SK-N-DZ (cell line): ENCODE results near the gene MPP3.
"Not testable (repeated sequence)": the region's sequence is repeated elsewhere in the genome, so short reads cannot be mapped to it uniquely, and the experiment has no call there.

Experiments
- DNase-seq: peaks from one replicate; pipeline ENCODE4 v3.0.0-alpha.2; 2015; ENCODE audit warnings: low spot score

The MPP3 gene

DNA sequence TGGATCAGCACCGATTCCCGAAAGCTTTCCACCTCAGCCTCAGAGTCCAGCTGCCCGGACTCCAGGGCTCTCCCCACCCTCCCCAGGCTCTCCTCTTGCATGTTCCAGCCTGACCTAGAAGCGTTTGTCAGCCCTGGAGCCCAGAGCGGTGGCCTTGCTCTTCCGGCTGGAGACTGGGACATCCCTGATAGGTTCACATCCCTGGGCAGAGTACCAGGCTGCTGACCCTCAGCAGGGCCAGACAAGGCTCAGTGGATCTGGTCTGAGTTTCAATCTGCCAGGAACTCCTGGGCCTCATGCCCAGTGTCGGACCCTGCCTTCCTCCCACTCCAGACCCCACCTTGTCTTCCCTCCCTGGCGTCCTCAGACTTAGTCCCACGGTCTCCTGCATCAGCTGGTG lies 29.0 kb upstream of the MPP3 start:
- DNase-seq = no peak

DNA sequence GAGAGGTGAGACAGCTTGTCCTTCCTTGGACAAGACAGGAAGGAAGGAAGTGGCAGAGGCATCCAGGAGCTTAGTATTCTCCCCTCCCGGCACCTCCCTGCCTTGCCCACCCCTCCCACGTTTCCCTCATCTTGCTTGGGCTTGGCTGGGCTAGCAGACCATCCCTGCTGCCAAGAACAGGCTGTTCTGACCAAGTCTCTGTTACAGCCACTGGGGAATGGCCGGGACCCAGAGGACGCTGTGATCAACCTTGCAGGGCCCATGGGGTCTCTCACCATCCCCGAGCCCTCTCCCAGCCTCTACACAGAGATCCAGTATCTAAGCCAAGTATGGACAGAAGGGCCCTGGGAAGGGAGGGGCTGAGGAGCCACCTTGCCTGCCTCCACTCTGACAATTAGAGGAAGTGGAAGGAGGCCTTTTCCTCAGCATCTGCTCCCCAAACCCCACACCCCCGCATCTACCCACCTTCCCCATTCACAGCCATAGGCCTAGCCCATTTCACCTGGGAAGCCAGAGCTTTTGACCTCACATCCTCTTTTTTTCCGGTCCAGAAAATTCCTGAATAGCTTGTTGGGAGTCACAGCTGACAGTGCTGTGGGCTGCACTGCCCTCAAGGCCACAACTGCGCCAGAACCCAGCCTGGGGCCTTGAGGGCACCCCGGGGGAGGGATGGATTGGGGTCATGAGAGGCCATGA lies 28.1 kb upstream of the MPP3 start:
- no peak for DNase-seq

DNA sequence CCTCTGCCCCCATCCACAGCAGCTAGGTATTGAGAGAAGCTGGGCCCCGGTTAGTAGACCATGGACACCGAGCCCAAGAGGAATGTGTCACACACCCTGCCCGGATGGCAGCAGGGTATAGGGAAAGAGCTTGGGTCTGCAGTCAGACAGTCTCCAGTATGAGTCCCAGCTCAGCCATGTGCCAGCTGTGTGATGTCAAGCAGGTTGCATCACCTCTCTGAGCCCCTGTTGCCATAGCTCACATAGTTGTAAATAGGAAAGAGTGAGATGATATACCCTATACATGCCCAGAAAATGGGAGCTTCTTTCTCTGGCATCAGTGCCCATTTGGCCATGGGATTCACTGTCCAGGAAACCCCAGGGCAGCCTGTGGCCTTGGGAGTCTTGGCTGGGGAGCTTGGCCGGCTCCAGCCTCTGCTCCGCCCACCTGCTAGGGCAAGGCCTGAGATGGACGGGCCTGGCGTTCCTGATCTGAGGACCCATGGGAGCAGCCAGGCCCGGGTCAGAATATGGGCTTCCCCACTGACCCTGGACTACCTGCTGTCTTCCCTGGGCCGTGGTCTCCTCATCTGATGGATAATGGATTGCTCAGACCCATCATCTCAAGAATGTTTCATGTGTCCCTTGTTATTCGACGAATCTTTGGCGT lies 27.3 kb upstream of the MPP3 start:
- DNase-seq = no peak

DNA sequence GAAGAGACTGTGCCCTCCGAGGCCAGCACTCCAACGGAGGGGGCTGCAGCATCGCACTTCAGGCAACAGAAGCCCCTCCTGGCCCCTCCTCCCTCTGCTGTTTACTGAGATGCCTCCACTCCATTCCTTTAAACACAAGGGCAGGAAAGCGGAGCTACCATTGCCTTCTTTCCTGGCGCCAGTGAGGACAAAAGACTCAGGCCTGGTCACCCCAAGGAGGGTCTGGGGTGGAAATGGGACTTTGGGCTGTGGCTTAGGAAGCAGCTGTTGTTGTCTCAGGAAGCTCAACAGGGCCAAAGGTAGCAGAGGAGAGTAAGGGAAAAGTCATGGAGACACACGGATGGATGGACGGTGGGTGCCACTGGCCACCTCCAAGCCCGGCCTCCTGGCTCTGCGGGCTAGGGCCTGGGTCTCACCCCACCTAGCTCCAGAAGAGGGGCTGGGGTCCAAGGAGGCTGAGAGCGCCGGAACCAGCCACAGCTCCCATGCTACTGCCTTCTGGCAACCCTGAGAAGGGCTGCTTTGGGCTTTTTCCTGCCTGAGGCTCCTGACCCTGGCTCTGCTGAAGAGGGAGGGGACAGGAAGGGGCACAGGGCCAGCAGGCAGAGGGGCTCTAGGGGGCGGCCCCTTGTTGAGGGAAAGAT lies 25.1 kb upstream of the MPP3 start:
- no peak for DNase-seq

DNA sequence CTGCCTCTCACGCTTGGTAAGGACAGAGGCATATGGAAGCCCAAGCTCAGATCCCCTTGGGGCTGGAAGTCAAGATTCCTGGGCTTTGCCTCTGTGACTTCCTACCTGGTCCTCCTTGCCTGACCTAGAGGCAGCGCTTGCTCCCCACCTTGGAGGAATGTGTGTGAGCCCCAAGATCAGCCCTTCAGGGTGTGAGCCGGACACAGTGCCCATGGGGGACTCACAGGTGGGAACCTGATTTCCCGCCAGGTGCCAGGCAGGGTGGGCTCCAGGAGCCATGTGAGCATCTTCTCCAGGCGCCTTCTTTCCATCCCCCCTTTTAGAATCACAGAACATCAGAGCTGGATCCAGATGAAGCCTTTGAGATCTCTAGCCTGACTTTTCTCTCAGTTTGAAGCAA lies 24.2 kb upstream of the MPP3 start:
- DNase-seq = no peak

DNA sequence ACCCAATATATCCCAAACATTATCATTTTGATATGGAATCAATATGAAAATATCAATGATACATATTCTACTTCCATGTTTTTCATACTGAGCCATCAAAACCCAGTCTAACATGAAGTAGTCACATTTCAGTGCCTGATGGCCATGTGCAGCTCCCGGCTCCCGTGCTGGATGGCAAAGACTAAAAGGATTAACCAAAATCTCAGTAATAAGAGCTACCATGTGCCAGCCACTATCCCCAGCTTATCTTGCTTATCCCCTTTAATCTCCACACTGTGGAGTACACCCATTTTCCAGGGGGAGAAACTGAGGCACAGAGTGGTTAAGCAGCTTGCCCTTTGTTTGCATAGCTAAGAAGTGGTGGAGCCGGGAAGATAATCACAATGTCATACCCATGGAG lies 23.2 kb upstream of the MPP3 start:
- DNase-seq = no peak

DNA sequence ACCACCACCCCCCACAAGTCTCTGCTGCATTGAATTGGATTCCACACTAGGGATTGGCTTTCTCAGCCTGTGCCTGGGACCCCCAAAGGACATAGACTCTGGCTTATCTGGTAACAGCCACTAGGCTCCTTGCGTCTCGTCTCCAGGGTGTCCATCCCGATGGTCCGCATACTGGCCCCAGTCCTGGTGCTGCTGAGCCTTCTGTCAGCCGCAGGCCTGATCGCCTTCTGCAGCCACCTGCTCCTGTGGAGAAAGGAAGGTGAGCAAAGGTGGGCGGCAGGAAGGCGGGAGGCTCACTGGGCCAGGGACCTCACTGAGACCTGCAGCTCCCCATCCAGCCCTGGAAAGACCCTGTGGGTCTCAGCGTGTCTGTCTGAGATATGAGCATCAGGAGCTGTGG lies 22.1 kb upstream of the MPP3 start:
- no peak for DNase-seq

DNA sequence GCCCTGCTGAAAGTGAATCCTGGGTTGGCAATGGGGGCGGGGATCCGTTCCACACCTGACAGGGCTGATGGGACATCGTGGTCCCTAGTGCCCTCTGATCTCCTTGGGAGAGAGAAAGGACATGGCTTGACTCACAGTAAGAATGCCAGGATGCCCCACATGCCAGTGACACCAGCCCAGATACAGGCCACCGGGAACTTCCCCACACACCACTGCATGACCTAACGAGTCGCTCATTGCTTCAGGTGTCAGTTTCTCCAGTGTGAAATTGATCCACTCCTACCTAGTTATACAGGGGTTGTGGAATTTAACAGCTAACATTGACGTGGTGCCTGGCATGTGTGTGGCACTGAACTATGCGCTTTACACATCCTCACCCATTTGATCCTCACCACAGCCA lies 21.6 kb upstream of the MPP3 start:
- DNase-seq = no peak

DNA sequence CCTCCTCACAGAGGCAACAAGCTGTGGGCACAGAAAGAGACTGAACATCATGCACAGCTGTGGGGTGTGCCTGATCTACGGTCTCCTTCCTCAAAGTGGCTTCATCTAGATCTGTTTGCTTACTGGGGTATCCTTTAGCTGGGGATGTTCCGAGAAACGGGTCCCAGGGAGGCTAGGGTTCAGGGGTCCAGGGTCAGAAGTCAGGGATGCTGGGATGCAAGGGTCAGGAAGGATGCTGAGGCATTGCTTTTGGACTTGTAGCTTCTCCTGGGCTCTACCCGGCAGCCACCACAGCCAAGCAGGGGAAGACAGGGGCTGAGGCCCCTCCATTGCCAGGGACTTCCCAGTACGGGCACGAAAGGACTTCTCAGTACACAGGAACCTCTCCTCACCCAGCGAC lies 20.6 kb upstream of the MPP3 start:
- no peak for DNase-seq

DNA sequence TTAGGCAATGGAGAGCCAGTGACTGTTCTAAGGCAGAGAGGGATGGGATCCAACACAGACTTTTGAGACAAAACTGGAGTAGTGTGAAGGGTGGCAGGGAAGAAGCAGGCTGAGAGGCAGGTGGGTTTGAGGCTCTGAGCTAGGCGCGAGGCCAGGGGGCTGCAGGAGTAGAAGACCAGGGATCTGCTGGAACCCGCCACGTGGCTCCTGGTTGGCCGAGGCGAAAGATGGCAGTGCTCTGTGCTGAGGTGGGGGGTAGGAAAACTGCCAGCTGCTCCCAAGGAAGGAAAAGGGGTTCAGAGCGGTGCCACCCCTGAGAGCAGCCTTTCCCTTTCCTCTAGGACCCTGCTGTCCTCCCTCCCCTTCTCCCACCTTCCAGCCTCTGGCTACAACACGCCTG lies 19.6 kb upstream of the MPP3 start:
- DNase-seq = no peak

DNA sequence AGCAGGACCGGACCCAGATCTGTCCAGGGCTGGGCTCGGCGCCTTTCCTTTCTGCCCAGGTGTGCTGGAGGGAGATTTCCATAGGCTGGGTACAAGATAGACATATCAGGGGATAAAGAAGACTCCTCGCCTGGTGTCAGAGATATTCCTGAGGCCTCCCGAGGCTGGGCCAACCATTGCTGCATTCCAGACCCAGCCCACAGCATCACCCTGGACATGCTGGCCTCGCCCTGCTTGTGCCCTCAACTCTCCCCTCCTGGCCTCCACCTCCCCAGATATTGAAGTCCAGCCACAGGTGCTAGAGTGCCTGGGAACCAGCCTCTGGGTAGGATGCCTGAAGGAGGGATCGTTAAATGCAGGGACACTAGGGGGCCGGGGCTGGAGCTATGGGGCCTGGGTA lies 16.2 kb upstream of the MPP3 start:
- DNase-seq = no peak

DNA sequence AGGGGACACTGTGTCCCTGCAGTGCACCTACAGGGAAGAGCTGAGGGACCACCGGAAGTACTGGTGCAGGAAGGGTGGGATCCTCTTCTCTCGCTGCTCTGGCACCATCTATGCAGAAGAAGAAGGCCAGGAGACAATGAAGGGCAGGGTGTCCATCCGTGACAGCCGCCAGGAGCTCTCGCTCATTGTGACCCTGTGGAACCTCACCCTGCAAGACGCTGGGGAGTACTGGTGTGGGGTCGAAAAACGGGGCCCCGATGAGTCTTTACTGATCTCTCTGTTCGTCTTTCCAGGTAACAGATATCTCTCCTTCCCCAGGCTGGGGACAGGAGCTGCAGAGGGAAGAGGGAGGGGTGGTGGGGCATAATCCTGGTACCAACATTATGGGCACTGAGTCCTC lies 15.7 kb upstream of the MPP3 start:
- DNase-seq = no peak

DNA sequence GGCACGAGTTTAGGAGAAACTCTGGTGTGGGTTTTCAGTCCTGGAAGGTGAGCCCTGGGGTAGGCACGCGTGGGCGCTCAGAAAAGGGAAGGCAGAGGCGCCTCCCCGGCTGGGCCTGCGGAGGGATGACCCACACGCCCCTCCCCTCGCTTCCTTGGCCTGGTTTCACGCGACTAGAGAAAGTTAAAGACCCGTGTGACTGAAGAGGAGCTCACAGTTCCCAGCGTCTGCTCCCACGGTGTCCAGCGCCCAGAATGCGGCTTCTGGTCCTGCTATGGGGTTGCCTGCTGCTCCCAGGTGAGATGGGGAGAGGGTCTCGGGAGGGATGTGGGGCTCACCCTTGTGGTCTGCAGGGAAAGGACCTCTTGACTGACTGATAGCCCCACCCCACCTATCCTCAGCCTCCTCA lies 14.0 kb upstream of the MPP3 start, which contains the start of gene CD300LG:
TSS of gene CD300LG (plus strand) at position 214 of the 409 bp plus-strand sequence. CDS start at position 255, 41 bp downstream.
- DNase-seq = no peak

DNA sequence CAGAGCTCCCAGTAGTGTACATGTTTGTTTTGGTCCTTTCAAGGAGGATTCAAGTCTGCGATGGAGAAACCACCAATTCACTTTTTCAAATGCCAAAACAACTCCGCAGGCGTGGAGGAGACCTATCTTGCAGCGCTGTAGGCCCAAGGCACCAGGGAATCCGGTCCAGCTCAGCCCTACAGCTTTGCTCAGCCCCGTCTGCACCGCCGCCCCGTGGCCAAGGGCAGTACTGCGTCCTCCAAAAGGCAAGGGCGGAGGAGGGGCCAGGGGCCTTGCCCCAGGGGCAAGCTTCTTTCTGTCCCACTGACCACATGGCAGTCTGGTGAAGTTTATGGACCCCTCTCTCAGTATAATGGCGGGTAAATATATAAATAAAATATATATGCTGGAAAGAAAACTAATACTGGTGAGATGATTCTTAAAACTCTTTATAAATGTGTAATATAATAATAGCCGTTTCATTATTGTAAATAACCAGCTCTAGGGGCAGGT lies 13.3 kb upstream of the MPP3 start:
- DNase-seq = peak; percentile 67

DNA sequence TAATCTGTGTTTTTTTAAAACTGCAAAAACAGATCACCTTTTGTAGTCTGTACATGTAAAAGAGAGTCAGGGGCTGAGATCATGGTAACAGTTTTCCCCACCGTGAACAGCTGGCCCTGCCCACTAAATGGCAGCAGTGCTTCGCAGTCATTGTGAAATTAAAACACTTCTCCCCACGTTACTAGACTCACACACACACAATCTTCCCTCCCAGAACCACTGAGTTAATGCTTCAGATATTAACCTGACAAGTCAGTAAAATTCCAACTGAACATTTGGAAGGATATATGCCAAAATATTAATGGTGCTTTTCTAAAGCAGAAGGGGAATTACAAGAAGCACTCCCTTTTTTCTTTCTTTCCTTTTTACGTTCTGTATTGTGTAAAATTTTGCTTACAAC lies 12.8 kb upstream of the MPP3 start:
- no peak for DNase-seq

DNA sequence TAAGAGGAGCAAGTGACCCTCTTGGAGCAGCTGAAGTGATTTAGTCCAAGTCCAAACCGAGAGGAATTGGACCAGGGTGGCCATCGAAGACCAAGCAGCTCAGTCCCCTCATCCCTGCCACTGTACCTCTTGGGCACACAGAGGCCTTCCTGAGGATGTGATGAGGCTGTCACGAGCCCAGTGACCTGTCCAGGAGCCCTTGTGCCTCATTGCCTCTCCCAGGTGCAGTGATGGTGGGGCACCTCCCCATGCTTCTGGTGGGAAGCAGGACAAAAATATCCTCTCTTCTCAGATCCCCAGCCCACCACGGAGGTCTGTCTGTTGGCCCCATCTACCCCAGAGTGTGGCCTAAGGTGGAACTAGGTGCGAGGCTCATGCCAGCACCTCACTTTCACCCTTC lies 11.3 kb upstream of the MPP3 start:
- no peak for DNase-seq

DNA sequence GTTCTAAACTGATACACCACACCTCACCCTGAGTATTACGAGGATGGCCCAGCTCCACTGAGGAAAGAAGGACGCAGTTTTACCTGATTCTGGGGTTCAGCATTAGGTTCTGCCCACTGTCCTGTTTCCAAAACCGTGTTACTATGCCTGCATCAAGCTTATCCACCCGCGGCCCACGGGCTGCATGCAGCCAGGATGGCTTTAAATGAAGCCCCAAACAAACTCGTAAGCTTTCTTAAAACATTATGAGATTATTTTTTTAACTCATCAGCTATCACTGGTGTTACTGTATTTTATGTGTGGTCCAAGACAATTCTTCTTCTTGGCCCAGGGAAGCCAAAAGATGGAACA lies 10.0 kb upstream of the MPP3 start:
- DNase-seq = no peak

DNA sequence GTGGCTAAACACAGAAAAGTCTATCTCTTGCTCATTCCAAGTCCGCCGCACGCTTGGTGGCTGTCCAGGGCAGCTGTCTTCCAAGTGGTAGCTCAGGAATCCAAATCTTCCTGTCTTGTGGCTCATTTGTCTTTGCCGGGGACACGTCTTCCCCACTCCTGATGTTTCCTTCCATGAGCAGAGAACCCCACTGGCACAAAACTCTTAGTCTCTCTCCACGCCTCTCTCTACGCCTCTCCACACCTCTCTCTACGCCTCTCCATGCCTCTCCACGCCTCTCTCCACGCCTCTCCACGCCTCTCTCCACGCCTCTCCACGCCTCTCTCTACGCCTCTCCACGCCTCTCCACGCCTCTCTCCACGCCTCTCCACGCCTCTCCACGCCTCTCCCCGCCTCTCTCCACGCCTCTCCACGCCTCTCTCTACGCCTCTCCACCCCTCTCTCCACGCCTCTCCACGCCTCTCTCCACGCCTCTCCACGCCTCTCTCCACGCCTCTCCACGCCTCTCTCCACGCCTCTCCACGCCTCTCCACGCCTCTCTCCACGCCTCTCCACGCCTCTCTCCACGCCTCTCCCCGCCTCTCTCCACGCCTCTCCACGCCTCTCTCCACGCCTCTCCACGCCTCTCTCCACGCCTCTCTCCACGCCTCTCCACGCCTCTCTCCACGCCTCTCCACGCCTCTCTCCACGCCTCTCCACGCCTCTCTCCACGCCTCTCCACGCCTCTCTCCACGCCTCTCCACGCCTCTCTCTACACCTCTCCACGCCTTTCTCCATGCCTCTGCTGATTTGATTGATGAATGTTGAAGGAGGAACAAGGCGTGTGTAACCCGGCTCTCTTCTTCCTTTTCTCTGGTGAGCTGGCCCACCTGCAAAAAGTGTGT lies 9.4 kb upstream of the MPP3 start:
- DNase-seq = not testable (repeated sequence)

DNA sequence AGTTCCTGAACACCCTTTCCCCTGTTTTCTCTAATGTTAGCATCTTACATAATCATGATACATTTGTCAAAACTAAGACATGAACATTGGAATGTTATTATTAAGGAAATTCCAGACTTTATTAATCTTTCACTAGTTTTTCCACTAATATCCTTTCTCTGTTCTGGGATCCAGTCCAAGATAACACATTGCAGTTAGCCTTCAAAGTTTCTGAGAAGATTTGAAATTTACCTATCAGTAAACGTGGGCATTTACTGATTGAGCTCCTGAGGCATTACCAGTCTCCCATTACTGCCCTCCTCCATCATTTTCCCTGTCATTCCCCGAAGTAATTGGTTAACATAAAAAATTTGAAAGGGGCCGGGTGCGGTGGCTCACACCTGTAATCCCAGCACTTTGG lies 8.3 kb upstream of the MPP3 start:
- DNase-seq = no peak

DNA sequence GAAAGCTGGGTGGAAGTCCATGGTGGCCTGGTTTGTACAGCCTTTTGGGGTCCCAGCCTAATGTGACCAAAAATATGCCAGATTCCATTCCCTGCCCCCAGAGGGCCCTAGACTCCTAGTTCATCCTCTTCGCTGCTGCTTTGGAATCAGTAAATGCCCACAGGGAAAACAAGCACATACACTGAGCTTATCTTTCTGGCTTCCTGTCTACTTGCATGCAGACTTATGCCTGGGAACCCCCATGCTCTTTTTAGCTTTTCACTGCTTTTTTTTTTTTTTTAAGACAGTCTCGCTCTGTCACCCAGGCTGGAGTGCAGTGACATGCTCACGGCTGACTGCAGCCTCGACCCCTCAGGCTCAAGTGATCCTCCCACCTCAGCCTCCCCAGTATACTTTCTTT lies 7.9 kb upstream of the MPP3 start:
- no peak for DNase-seq

DNA sequence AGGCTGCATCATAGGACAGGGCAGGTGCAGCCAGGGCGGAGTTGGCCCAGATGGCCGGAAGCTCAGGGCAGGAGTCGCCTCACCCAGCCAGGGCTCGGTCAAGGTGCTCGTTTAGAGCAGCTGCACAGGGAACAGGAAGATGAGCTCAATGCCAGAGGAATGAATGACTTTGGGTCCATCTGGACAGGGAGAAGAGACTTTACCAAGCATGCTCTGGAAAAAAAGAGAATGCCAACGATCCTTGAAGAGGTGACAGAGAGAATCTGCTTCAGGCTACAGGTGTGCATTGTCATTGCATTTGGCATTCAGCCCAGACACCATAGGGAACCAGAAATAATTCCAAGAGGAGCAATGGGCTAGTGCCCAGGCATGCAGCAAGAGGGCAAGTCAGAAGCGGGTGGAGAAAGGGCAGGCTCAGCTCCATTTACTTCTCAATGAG lies 6.7 kb upstream of the MPP3 start:
- DNase-seq = no peak

DNA sequence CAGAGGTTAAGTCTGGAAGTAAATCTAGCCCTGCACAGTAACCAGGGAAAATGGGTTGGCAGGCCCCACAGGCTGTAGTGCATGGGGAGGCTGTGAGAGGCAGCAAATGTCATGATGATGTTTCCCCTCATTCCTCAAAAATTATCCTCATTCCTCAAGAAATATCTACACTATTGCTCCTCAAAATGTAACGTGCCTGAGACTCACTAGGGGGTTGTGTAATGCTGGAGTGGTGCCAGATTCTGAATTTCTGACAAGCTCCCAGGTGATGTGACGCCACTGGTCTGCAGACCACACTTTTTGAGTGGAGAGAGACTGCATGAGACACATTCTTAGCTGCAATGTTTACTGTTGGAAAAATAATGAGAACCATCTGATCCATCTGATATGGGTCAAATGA lies 1.2 kb upstream of the MPP3 start:
- no peak for DNase-seq
